Measurements from ENCODE around the gene HSD17B11.
A peak's percentile ranks its signal among the peaks of the same experiment; 100 is the strongest.
"Not testable (repeated sequence)": the region's sequence is repeated elsewhere in the genome, so short reads cannot be mapped to it uniquely, and the experiment has no call there.

HSD17B11 gene

DNA sequence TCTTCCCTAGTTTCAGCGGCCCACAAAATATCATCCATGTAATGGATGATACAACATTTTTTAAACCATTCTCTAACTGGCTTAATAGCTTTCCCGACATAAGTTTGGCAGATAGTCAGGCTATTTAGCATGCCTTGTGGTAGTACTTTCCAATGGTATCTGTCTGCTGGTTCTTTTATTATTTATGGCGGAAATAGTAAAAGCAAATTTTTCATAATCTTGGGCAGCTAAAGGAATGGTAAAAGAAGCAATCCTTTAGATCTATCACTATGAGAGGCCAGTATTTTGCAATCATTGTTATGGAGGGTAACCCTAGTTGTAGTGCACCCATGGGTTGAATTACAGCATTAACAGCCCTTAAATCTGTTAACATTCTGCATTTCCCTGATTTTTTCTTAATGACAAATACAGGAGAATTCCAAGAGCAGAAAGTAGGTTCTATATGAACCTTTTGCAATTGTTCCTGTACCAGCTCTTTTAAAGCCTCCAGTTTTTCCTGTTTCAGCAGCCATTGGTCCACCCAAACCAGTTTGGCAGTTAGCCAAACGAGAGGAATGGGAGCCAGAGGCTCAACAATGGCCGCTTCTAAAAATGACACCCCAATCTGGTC lies 14.3 kb upstream of the HSD17B11 start:
- DNase-seq (ENCODE audit: low spot score) = no peak

DNA sequence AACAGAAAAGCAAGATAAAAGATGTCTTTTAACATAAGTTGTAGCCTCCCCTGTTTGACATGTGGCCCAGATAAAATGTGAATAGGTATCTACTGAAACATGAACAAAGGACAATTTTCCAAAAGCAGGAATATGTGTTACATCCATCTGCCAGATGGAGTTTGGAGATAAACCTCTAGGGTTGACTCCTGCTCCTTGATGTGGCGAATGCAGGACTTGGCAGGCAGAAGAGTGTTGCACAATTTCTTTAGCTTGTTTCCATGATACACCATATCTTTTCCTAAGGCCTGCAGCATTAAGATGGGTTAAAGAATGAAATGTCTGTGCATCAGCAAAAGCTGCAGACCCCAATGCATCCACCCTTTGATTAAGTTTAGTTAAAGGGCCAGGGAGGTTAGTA lies 12.7 kb upstream of the HSD17B11 start:
- not testable (repeated sequence) for DNase-seq (ENCODE audit: low spot score)

DNA sequence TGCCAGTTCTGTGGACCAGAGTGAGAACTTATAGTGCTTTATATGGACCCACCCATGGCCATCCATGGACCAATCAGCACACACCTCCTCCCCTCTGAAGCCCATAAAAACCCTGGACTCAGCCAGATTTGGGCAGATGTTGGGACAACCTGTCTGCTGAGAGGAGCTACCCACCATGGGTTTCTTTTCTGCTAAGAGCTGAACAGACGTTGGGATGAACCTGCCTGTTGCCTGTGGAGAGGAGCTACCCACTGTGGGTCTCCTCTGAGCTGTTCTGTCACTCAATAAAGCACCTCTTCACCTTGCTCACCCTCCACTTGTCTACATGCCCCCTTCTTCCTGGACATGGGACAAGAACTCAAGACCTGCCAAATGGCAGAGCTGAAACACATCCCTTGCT lies 9.0 kb upstream of the HSD17B11 start:
- no peak for DNase-seq (ENCODE audit: low spot score)

DNA sequence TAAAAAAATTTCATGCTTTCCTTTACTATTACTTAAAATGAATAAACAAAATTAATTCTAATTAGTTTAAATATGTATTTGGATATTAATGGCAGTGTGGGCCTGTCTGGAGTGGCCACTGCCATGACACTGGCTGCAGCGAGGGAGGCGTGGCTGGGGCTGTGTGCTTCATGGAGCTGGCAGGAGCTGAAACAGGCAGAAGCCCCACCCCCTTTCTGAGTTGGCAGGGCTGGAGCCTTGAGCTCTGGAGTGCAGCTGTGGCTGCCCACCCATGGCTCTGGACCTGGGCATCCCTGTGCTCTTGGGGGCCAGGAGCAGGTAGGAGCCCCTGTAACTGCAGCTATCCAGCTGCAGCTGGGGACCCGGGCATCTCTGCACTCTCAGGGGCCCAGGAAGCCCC lies 8.2 kb upstream of the HSD17B11 start:
- no peak for DNase-seq (ENCODE audit: low spot score)

DNA sequence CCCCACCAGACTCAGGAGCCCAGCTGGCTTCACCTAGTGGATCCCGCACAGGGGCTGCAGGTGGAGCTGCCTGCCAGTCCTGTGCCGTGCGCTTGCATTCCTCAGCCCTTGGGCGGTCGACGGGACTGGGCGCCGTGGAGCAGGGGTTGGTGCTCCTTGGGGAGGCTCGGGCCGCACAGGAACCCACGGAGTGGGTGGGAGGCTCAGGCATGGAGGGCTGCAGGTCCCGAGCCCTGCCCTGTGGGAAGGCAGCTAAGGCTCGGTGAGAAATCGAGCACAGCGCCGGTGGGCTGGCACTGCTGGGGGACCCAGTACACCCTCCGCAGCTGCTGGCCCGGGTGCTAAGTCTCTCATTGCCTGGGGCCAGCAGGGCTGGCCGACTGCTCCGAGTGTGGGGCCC lies 4.9 kb upstream of the HSD17B11 start:
- not testable (repeated sequence) for DNase-seq (ENCODE audit: low spot score)

DNA sequence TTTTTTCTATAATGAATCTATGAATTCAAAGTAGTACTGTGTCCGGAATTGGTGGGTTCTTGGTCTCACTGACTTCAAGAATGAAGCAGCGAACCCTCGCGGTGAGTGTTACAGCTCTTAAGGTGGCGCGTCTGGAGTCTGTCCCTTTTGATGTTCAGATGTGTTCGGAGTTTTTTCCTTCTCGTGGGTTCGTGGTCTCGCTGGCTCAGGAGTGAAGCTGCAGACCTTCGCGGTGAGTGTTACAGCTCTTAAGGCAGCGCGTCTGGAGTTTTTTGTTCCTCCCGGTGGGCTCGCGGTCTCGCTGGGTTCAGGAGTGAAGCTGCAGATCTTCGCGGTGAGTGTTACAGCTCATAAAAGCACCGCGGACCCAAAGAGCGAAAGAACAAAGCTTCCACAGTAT lies 4.1 kb upstream of the HSD17B11 start:
- DNase-seq (ENCODE audit: low spot score) = not testable (repeated sequence)

DNA sequence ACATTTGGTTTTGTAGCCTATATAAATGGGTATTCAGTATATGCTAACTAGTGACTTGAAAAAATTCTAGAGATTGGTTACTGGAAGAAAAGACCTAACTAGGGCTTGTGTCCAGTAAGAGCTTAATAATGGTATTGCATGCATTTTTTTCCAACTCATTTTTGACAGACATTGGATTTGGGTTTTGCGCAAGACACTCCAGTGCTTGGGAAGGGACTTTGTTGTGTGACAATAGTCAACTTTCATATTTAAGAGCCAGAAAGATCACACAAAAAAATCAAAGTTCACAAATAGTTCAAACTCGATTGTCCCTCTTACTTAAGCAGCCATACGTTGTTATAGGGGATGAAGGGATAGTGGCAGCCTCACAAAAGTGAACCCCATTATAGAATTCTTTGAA lies 1.2 kb upstream of the HSD17B11 start:
- DNase-seq (ENCODE audit: low spot score) = no peak

DNA sequence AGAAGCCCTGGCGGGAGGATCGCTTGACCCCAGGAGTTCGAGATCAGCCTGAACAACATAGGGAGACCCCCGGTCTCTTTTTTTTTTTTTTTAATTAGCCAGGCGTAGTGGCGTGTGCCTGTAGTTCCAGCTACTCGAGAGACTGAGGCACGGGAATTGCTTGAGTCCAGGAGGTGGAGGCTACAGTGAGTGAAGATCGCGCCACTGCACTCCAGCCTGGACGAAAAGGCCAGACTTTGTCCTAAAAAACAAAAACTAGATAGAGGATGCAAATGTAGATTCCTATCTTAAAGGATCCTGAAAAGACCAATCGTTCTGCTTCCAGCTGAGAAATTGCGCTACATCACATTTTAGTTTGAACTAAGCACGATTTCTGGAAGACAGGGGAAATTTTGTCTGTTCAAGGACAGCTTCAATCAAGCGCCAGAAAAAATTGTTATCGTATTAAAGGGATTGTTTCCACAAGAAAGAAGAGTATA lies 627 bp upstream of the HSD17B11 start:
- DNase-seq (ENCODE audit: low spot score) = no peak

DNA sequence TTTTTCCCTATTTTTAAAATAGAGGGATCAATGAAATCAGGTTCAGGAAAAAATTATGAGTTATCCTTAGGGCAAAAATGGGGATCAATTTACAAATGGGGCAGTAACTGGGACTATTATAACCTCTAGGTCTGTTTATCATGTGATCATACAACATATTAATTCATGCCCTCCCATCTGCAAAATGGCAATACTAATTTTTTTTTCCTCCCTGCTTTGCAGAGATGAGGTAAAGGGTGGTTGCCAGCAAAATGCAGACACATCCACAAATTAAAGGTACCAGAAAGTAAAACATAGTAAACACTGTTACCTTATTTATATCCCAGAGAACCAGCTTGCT lies 467 bp downstream of the HSD17B11 start:
- no peak for DNase-seq (ENCODE audit: low spot score)

DNA sequence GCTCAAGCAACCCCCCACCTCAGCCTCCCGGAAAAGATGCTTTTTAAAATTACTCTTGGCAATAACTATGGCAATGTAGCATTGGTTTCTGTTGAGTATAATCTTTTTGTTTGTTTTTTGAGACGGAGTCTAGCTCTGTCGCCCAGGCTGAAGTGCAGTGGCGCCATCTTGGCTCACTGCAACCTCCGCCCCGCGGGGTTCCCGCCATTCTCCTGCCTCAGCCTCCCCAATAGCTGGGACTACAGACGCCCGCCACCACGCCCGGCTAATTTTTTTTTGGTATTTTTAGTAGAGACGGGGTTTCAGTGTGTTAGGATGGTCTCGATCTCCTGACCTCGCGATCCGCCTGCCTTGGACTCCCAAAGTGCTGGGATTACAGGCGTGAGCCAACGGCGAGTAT lies 933 bp downstream of the HSD17B11 start:
- not testable (repeated sequence) for DNase-seq (ENCODE audit: low spot score)

DNA sequence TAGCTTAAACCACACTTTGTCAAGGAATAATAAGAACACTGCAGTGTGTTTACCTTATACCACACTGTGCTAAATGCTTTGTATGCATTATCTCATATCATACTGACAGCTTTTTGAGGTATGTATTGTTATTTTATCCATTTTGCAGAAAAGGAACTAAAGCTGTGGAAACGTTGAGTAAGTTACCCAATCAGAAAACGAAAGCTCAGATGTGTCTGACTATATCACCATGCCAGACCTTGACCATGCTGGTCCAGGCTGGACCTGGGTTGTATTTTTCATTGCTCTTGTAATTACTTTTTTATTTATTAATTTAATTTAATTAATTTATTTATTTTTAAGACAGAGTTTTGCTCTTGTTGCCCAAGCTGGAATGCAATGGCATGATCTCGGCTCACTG lies 2.1 kb downstream of the HSD17B11 start:
- DNase-seq (ENCODE audit: low spot score) = no peak

DNA sequence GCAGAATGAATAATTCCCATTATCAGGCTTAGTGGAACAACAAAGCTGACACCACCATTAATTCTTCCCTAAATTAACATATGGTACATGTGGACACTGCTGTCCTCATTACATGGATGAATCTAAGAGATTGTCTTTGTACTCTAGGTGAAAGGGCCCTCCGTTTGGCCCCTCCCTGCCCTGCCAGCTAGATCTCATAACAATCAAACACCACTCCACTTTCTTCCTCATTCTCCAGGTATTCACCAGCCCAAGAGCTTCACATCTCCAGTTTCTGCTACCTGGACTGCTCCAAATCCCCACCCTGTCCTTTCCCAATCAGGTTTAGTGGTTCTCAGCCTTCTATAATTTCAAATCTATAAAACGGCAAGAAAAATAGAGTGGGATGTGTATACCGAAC lies 3.8 kb downstream of the HSD17B11 start:
- no peak for DNase-seq (ENCODE audit: low spot score)

DNA sequence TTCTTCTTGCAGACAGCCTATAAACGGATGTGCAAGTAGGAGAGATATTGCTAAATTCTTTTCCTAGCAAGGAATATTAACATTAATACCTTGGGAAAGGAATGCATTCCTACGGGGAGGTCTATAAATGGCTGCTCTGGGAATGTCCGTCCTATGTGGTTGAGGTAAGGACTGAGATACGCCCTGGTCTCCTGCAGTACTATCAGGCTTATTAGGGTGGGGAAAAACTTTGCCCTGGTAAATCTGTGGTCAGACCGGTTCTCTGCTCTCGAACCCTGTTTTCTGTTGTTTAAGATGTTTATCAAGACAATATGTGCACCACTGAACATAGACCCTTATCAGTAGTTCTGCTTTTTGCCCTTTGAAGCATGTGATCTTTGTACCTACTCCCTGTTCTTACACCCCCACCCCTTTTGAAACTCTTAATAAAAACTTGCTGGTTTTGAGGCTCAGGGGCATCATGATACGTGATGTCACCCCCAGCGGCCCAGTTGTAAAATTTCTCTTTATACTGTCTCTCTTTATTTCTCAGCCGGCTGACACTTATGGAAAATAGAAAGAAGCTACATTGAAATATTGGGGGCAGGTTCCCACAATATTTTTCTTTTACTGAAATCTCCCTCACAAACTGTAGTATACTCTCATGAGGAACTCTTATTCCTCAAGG lies 6.4 kb downstream of the HSD17B11 start:
- not testable (repeated sequence) for DNase-seq (ENCODE audit: low spot score)

DNA sequence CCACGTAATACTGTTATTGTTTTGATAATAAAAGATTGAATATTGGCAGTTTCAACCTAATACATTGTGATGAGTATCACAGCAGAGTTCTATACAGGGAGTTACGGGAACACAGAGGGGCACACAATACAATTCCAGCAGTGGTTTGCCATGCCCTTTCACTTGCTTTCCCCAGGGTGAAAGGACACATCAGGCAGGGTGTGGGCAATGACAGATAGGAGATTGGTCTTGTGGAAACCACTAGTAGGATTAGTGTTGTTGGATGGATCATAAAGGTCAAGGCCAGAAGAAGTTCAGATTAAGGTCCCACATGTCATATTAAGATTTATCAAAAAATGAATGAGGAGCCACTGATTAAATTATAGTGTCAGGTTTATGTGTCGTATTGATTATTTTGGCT lies 8.1 kb downstream of the HSD17B11 start:
- DNase-seq (ENCODE audit: low spot score) = no peak

DNA sequence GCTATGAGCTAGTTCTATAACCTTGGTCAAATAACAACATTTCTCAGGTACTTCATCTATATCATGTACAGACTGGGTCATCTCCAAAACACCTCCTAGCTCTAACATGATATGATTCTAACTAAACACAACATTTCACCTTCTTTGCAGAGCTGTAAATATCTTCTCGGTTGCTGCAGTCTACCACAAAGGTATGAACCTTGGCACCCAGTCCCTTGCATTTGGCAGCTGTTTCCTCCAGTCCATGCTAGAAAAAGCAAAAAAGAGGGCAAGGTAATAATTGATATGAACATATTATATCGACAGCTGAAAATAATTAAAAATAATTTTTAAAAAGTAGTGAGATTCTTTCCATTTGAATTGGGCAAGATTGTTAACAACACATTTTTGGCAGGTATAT lies 8.9 kb downstream of the HSD17B11 start:
- no peak for DNase-seq (ENCODE audit: low spot score)

DNA sequence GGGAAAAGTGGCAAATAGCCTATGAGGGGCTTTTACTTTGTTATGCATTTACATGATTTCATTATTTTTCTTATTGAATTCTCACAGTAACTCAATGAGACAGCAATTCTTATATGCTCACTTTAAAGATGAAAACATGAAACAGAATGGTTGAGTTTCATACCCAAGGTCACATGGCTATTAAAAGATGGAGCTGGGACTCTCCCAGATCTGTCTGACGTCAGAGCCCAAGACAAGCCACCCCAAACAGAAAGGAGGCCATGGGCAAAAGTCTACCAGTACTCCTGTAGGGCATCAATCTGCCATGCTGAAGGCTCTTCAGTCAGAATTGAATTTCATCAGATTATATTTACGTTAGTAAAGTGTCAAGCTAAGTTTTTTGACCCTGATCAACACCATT lies 13.2 kb downstream of the HSD17B11 start:
- no peak for DNase-seq (ENCODE audit: low spot score)

DNA sequence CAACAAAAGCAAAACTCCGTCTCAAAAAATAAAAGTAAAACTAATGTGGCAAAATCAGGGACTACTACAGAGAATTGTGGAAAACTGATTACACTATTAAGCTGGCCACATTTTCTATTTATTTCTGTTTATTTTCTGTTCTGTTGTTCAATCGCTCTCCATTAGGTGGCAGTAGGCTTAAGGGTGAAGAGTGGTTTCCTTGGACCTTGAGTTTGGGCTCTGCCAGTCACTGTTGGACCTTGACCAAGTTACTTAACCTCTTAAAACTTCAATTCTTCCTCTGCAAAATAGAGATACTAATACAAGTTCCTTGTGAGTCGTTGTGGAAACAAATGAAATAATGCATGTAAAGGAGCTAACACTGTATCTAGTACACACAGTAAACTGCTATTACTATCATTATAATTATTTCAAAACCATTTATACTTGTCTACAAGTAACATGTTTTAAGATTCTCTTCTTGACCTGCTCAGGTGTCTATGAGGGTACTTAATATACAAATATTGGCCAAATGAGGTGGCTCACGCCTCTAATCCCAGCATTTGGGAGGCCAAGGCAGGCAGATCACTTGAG lies 15.2 kb downstream of the HSD17B11 start:
- peak; percentile 40 for DNase-seq (ENCODE audit: low spot score)

DNA sequence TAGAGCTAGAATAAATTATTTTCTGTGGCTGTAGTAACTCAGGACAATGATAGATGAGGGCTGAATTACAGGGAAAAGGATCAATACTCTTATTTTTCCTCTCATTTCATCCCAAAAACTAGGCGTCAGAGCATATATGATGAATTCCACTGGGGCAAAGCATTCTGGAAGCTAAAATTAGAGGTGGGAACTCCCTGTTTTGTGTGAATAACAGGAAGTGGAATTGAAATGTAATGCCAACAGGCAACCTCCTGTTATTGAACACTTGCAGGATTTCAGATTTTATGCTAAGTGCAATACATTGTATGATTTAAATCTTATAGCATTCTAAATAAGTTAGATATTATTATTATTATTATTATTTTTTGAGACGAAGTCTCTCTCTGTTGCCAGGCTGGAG lies 20.9 kb downstream of the HSD17B11 start:
- no peak for DNase-seq (ENCODE audit: low spot score)

DNA sequence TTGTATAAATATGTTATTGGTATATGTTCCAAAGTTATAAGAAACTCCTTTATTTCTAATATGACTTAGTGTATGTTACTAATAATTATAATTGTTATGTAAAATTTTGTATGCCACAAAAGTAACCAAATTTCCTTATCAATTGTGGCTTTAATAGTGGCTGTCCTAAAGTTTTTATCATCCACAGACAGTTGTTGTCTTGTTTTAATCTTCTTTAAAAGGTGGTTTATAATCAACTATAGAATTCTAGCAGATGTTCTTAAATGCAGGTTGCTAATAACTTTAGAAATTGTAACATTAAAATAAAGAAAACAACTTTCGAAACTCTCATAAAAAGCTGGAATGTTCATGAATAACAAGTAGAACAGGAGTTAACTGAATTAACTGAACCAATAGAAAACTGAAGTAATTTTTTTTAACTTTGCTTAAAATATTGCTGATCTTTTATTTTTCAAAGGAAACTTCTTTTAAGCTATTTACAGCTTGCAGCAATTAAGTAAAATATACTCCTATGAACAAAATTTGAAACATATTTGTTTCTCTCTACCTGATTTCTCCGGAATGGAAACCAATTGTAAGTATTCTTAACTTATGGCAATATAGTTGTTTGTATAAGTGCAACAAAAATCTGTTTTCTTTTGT lies 24.3 kb downstream of the HSD17B11 start:
- DNase-seq (ENCODE audit: low spot score) = no peak

DNA sequence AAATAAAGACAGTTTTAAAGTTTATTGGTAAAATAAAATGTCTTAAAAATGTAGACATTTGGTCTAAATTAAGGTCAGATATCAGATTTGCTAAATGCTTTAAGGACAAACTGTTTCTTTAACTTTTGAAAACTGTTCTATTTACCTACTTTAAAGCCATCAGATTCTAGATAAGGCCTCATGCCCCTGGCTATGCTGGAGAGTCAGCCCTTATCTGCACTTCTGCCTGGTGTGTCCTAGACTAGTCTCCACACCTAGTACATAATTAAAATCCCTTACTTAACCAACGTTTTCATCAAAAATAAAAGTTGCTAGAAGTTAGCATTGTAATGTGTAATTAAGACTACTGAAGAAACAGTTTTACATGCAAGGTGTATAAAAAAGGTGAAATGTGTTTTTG lies 25.6 kb downstream of the HSD17B11 start:
- DNase-seq (ENCODE audit: low spot score) = no peak

DNA sequence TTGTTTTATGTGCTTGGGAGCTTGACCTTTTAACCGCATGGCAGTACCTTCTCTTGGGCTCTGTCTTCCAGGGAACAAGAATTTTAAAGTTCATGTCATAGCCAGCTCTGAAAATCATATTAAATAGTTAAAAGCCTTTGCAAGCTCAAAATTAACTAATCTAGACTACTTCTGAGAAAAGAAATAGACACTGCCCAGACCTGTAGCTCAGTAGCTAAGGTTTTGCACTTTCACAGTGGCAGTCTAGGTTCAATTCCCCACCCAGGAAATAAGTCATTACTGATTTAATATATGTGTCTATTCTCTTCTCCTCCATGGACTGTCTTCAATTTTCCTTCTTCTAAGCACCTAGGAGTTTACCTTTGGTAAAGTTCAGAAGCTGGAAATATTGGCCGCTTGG lies 27.4 kb downstream of the HSD17B11 start:
- DNase-seq (ENCODE audit: low spot score) = no peak

DNA sequence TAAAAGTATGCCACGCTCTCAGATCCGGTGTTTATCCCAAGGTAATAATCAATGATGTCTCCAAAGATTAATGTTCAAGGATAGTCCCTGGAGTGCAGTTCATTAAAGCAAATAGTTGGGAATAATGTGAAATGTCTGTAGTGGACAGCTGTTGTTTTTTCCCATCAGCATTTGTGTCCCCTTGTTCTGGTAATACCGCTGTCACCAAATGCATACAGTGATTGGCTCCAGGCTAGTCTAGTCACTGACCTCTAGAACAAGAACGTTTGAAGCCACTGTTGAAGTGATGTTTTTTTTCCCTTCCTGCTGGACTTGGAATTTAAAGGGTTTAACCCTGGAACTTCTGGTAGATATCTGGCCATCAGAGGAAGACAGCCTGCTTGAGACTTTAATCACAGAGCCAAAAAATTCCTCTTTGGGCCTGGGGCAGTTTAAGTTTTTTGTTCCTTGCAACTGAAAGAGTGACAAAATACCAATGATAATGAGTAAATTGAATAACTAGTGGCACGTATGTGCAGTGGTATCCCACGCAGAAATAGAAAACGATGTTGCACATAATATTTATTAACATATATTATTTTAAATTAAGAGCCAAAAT lies 30.6 kb downstream of the HSD17B11 start:
- no peak for DNase-seq (ENCODE audit: low spot score)

DNA sequence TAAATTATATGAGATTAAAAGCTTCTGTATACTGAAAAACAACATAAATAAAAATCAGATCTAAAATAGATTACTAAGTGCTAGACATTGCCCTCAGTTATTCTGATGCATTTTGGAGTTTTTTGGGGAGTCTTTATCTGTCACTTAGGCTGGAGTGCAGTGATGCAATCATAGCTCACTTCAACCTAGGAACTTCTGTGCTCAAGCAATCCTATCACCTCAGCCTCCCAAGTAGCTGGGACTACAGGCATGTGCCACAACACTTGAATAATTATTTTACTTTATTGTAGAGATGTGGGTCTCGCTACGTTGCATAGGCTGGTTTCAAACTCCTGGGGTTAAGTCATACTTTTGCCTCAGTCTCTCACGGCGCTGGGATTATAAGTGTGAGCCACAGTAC lies 31.7 kb downstream of the HSD17B11 start:
- DNase-seq (ENCODE audit: low spot score) = no peak
